ENCODE measurements around the gene L3HYPDH. TPM values are rescaled to one million over a fixed set of nuclear protein-coding genes. Genes with fewer than 3 reads are reported as not detected.
A peak's percentile ranks its signal among the peaks of the same experiment; 100 is the strongest.

Gene L3HYPDH
- total RNA-seq, 1 donor from 2014 or later, result 9.1 TPM

DNA sequence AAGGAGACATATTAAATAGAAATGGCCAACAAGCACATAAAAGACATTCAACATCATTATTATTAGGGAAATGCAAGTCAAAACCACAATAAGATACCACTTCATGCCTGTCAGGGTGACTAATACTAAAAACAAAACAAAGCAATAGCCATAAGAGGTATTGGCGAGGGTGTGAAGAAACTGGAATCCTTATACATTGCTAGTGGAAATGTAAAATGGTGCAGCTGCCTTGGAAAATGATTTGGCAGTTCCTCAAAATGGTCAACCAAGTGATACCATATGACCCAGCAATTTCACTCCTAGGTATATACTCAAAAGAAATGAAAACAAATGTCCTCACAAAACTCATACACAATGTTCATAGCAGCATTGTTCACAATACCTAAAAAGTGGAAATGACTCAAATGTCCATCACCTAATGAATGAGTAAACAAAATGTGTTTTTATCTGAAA lies 46.0 kb downstream of the L3HYPDH start:
- Histone ChIP-seq H3K27ac (replicated peaks) (peak overlapping the region; percentile 62), H3K4me3 (no peak overlapping the region), H3K4me1 (peaks cover 25% of the 10 kb centered on the region), H3K9me3 (replicated peaks) (no peaks in the 10 kb centered on the region), H3K36me3 (no peaks in the 10 kb centered on the region), H3K27me3 (ENCODE audit: low read depth) (no peaks in the 10 kb centered on the region)
- TF ChIP-seq, protein P1, sequence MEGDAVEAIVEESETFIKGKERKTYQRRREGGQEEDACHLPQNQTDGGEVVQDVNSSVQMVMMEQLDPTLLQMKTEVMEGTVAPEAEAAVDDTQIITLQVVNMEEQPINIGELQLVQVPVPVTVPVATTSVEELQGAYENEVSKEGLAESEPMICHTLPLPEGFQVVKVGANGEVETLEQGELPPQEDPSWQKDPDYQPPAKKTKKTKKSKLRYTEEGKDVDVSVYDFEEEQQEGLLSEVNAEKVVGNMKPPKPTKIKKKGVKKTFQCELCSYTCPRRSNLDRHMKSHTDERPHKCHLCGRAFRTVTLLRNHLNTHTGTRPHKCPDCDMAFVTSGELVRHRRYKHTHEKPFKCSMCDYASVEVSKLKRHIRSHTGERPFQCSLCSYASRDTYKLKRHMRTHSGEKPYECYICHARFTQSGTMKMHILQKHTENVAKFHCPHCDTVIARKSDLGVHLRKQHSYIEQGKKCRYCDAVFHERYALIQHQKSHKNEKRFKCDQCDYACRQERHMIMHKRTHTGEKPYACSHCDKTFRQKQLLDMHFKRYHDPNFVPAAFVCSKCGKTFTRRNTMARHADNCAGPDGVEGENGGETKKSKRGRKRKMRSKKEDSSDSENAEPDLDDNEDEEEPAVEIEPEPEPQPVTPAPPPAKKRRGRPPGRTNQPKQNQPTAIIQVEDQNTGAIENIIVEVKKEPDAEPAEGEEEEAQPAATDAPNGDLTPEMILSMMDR (IDR thresholded peaks at IDR 0.05; ENCODE audit: borderline replicate concordance), result no peak
- intact Hi-C loops (cut with micrococcal nuclease), result loop anchor here (10.0 kb wide), 1 partner anchor 103 kb away; no protein-coding TSS in a partner anchor
- DNase-seq, result no peak

DNA sequence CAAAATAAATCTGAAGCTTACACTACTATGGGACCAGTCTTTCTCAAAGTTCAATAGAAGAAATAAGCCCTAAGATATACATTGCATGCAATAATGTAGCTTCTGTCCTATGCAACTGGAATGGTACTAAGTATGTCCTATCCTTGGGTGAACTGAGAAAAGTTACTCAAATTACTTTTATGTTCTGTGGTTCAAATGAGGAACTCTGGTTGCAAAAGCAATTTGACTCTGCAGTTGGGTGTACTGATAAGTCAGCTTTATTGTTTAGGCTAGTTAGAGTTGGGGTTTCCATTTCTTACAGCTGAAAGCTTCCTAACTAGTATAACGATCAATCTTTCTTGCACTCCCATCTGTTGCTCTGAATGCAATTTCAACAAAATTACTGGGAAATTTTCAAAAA lies 48.2 kb downstream of the L3HYPDH start:
- H3K27me3 ChIP-seq (ENCODE audit: low read depth), result no peaks in the 10 kb centered on the region
- peaks cover 25% of the 10 kb centered on the region for H3K4me1 ChIP-seq
- H3K4me3 ChIP-seq, result no peak overlapping the region
- TF ChIP-seq, protein P1 (IDR thresholded peaks at IDR 0.05; ENCODE audit: borderline replicate concordance), result no peak
- no peak overlapping the region for H3K27ac ChIP-seq (replicated peaks)
- H3K36me3 ChIP-seq, result no peaks in the 10 kb centered on the region
- intact Hi-C loops (cut with micrococcal nuclease), result loop anchor here (10.0 kb wide), 1 partner anchor 101 kb away; no protein-coding TSS in a partner anchor
- no peaks in the 10 kb centered on the region for H3K9me3 ChIP-seq (replicated peaks)
- DNase-seq, result no peak

DNA sequence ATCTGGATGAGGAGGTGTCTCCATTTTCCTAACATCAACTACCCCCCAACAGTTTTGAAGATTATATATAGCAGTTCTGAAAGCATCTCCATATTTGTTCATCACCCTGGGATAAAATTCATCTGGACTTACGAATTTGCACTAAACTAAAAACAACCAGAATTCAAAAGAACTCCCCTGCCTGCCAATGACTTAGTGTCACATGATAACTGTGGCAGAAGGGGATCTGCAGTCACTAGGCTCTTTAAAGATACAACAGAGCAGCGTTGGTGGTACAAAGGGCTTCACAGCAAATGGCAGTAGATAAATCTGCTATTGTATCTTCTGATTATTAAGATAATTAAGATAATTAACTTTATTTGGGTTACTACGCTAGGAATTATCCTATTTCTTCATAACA lies 49.1 kb downstream of the L3HYPDH start:
- Histone ChIP-seq H3K9me3 (replicated peaks) (no peaks in the 10 kb centered on the region), H3K27me3 (ENCODE audit: low read depth) (no peaks in the 10 kb centered on the region), H3K4me3 (no peak overlapping the region), H3K4me1 (peaks cover 25% of the 10 kb centered on the region), H3K27ac (replicated peaks) (no peak overlapping the region), H3K36me3 (no peaks in the 10 kb centered on the region)
- no peak for DNase-seq
- TF ChIP-seq, protein P1 (IDR thresholded peaks at IDR 0.05; ENCODE audit: borderline replicate concordance), result no peak
- intact Hi-C loops (cut with micrococcal nuclease), result loop anchor here (10.0 kb wide), 1 partner anchor 100 kb away; no protein-coding TSS in a partner anchor

DNA sequence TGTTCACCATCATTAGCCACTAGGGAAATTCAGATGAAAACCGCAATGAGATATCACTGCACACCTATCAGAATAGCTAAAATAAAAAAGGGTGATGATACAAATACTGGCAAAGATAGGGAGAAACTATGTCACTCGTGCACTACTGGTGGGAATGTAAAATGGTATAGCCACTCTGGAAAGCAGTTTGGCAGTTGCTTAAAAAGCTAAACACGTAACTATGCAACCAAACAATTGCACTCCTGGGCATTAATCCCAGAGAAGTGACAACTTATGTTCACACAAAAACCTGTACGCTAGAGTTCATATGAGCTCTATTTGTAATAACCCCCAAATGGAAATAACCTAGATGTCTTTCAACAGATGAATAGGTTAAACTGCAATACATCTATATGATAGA lies 54.4 kb downstream of the L3HYPDH start:
- peak overlapping the region; percentile 53 for H3K27ac ChIP-seq (replicated peaks)
- no peaks in the 10 kb centered on the region for H3K36me3 ChIP-seq
- H3K27me3 ChIP-seq (ENCODE audit: low read depth), result no peaks in the 10 kb centered on the region
- peaks cover 44% of the 10 kb centered on the region for H3K4me1 ChIP-seq
- H3K9me3 ChIP-seq (replicated peaks), result no peaks in the 10 kb centered on the region
- TF ChIP-seq, protein P1 (IDR thresholded peaks at IDR 0.05; ENCODE audit: borderline replicate concordance), result no peak
- intact Hi-C loops (cut with micrococcal nuclease), result loop anchor here (10.0 kb wide), 2 partner anchors 55 to 95 kb away; no protein-coding TSS in a partner anchor
- no peak overlapping the region for H3K4me3 ChIP-seq
- no peak for DNase-seq

DNA sequence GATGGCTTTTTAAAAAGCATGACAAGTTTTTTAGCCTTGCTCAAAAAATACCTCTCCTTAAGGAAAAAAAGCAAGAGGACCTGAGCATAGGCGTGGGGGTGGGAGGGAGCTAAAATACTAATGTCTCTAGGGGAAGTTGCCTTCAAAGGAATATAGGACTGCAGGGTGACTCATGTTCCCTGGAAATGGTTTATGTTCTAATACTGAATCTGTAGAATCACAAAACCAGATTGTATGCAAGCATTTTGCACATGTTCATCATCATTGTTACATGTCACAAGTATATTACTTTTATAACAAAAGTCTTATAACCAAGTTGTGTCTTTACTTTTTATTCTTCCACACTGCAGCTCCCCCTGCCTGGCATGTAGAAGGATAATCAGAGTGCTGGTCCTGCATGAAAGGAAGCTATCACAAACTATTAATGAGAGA lies 55.6 kb downstream of the L3HYPDH start:
- Histone ChIP-seq H3K36me3 (no peaks in the 10 kb centered on the region), H3K9me3 (replicated peaks) (no peaks in the 10 kb centered on the region), H3K27me3 (ENCODE audit: low read depth) (no peaks in the 10 kb centered on the region), H3K4me1 (peaks cover 54% of the 10 kb centered on the region), H3K4me3 (no peak overlapping the region), H3K27ac (replicated peaks) (peak overlapping the region; percentile 80)
- intact Hi-C loops (cut with micrococcal nuclease), result loop anchor here (10.0 kb wide), 1 partner anchor 54 kb away; no protein-coding TSS in a partner anchor
- DNase-seq, result no peak
- TF ChIP-seq, protein P1 (IDR thresholded peaks at IDR 0.05; ENCODE audit: borderline replicate concordance), result peak; percentile 58

All from left ventricle myocardium inferior (tissue), 1 donor.